NCI-H1105 treated with DMSO at 0.1 percent for 48 hours (cell line): ENCODE measurements around the gene SLC4A1.
A peak's percentile ranks its signal among the peaks of the same experiment; 100 is the strongest.

Experiments used
- DNase-seq: peaks from one replicate; lab custom pipeline; 2025; lab: John Stamatoyannopoulos, UW

The SLC4A1 gene

GRCh38 chr17:44220213-44221083 is 47.5 kb downstream of the SLC4A1 start:
- DNase-seq: peak; percentile 63

GRCh38 chr17:44219616-44220212 is 48.2 kb downstream of the SLC4A1 start, which contains the start of gene UBTF:
Gene UBTF, minus strand, starts transcription at chr17:44219675. Its CDS starts 1,446 bp downstream, at chr17:44218229.
- DNase-seq: peak; percentile 54

DNA sequence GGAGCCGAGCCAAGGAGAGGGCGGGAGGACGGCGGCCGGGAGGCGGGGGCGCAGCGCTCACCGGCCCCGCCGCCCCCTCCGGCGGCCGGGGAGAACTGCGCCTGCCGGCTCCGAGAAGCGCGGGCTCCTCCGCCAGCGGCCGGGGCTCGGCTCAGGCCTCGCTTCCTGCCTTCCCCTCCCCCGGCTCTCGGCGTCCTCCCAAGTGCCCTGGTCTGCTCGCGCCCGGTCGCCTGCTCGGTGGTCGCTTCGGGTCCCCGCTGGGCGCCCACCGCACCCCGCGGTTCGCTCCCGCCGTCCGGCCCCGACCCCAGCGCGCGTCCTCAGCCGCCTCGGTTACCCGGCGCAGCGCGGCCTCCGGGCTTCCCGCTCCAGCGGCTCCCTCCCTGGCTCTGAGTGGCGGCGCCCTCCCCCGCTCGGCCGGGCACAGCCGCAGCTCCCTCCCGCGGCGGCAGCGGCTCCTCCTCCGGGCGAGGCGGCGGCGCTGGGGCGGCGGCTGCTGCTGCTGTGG is 48.8 kb downstream of the SLC4A1 start:
- DNase-seq: peak; percentile 35

DNA sequence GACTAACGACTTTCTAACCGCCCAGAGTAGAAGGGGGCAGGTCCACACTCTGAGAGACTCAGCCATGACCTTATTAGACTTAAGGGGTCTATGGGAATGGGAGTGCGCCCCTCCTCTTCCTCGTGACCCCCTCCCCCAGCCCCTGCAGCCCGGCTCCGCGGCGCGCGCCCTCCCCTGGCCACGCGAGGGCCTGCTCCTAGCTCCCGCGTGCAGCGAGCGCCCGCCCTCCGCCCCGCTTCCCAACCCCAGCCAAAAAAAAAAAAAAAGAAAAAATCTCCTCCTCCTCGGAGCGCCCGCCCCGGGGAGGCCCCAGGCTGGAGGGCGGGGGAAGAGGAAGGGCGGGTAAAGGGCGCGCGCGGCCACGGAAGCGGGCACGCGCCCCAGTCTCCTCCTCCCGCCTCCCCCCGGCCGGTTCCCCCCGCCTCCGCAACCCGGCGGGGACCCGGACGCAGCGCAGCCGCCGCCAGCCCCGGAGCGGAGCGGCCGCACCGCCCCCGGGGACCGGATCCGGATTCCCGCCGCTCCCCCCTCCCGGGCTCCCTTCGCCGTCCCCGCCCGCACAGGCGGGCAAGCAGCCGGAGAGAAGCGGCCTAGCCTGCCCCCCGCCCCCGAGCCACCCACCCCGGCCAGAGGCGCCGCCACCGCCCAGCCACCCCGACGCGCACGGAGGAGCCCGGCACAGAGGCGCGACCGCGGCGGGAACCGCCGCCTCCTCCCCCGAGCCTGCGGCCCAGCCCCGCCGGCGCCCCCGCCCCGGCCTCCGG is 49.4 kb downstream of the SLC4A1 start:
- DNase-seq: peak; percentile 77

DNA sequence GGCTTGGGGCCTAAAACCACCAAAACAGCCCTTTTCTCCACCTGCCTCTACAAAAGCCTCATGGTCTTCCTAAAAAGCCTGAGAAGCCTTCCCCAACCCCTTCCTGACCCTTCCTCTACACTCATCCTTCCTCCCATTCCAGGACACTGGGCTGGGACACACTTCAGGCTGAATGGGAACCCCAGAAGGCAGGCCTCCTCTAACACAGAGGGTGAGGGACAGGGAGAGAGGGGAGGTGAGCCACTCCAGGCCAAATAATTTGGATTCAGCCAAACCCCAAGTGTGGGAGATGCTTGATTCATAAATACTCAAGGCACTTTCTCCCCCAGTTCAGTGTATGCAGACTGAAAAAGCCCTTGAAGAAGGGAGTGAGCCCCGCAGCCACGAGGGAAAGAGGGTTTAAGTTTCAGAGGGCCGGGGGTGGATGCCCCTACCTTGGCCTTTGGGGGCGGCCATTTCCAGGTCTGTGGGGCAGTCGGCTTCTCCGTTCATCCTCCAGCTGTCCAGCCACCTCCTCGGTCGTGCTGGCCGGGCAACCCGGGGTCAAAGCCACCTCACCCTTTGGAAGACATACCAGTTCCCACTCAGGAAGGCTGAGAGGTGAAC is 50.1 kb downstream of the SLC4A1 start:
- no peak for DNase-seq

- no peak for DNase-seq
Measured at GRCh38 chr17:44216694-44217093, 51.2 kb downstream of the SLC4A1 start.

DNA sequence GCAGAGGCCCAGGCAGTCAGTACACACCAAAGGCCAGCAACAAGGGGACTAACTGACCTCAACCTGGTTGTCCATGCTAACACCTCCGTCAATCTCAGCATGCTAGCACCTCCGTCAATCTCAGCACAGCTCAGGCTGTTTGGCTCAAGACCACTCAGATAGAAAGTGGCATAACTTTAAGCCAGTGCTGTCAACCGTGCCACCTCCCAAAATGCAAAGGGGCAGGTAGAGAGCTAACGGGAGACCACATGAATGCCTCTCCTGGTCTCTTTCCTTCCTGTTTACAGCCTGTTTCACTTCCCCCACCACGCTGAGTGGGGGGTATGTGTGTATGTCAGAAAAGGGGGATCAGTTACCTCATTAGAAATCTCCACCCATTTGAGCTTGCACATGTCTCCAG is 51.8 kb downstream of the SLC4A1 start:
- DNase-seq: no peak

- DNase-seq: no peak
Measured at GRCh38 chr17:44214896-44215295, 53.0 kb downstream of the SLC4A1 start.

- no peak for DNase-seq
Measured at GRCh38 chr17:44214230-44214494, 53.8 kb downstream of the SLC4A1 start.

- DNase-seq: no peak
Measured at GRCh38 chr17:44213403-44214229, 54.3 kb downstream of the SLC4A1 start.

DNA sequence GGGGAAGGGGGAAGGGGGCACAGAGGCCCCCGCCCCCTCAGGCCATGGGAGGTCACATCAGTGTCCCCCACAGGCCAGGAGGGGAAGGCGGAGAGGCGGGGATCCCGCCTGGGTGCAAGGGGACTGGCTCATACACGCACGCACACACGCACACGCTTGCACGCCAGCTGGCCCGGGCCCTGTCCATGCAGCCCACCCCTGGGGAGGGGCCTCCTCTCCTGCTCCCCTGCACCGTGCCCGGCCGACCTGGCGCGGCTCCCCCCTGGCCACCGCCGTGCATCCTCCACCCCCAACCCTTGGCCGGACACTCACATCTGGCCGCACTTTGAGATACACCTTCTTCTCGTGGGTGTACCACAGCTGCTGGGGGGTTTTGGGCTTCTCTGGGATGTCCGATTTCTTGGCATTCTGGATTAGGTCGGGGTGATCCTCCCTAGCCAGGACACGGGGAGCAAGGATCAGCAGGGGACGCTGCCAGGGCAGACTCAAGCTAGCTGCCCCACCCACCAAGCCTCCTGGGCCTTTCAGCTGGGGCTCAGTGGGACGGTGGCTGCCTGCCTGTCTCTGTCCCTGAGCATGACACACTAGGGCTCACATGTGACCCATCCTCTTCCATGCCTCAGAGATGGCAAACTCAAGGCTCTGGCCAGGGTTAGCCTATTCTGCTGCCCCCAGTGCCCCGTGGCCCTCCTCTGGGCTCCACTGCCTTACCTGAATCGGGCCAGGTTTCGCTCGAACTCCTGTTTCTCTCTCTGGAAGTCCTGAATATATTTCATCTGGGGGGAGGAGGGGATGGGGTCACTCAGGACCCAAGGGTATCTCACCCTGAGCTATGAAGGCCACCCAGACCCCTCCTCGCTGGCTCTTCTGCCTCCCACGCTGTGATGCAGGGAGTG is 55.2 kb downstream of the SLC4A1 start:
- DNase-seq: no peak

- no peak for DNase-seq
Measured at GRCh38 chr17:44211281-44212265, 56.4 kb downstream of the SLC4A1 start.

DNA sequence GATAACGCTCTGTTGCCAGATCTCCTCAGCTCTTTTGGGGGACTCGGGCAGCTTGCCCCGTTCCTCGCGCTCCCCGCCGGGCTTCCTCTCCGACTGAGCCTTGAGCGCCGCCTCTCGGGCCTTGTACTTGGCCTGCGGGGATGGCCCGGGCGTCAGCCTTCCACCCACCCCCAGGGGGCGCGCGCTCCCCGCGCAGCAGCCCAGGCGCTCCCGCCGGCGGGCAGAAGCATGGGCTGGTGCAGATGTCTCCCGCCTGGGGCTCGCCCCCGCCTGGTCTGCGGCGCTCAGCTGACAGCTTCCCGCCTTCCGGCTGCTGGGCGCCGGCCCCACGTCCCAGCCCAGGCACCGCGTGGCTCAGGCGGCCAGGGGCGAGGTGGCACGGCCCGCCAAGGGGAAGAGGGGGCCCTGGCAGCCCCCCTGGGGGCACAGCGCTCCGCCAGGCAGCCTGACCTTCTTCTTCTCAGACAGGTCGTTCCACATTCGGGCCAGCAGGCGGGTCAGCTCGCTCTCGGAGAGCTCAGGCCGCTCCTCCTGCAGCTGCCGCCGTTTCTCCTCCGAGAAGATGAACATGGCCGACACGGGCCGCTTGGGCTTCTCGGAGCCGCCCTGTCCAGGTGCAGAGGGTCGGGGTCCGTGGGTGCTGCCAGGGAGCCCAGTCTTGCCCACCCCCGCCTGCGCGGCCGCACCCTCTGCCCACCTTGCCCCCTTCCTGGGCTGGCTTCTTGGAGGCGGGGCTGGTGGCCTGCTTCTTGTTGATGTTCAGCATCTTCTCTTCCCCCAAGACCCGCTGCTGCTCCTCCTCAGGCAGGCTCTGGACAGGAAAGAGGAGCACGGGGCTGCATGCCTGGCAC is 57.4 kb downstream of the SLC4A1 start:
- peak; percentile 77 for DNase-seq

- DNase-seq: no peak
Measured at GRCh38 chr17:44209786-44210341, 58.1 kb downstream of the SLC4A1 start.

DNA sequence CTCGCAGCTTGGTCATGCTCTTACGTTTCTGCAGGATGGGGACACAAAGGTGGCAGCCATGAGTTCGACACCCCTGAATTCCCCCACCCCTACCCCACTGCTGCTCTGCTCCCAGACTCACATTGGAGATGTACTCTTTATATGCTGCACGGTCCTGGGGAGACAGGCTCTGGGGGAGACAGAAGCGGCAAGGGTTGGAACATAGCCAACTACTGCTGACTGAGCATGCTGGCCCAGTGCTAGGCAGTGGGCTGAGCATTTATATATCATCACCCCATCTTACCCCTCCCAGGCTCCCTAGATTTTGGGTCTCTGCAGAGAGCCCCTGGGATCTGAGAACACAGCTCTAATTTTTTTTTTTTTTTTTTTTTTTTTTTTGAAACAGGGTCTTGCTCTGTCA is 60.2 kb downstream of the SLC4A1 start:
- no peak for DNase-seq

- DNase-seq: no peak
Measured at GRCh38 chr17:44207319-44207718, 60.6 kb downstream of the SLC4A1 start.

- no peak for DNase-seq
Measured at GRCh38 chr17:44206825-44207155, 61.1 kb downstream of the SLC4A1 start.
